Gastrocnemius medialis (tissue), 4 donors: Measurements from ENCODE around the gene CSPG4. TPM values are rescaled to one million over a fixed set of nuclear protein-coding genes. Genes with fewer than 3 reads are reported as not detected.
A peak's percentile ranks its signal among the peaks of the same experiment; 100 is the strongest.
"Not testable (repeated sequence)": the region's sequence is repeated elsewhere in the genome, so short reads cannot be mapped to it uniquely, and the experiment has no call there.

Experiments used
- ATAC-seq, 2 donors: fragments of 150-250 bp; one replicate each; pipeline ENCODE4 v1.9.1; 2016
- DNase-seq, 2 donors: peaks; one replicate each; pipeline ENCODE4 v3.0.0-alpha.2; 2019
- H3K27ac ChIP-seq, 4 donors: fragments of 200-600 bp; sonication (generic); 1 replicate in 1 of 4; 2 replicates in 3 of 4; pipeline ENCODE4 v1.5.1; 2016 to 2018; ENCODE audit warnings: mild to moderate bottlenecking in 2 of 4, moderate library complexity in 1 of 4
- H3K27me3 ChIP-seq, 3 donors: fragments of 200-600 bp; sonication (generic) in 2 of 3; 1 replicate in 1 of 3; 2 replicates in 2 of 3; pipeline versions ENCODE4 v1.5.1 to v1.6.0; 2016 to 2019; ENCODE audit warnings: mild to moderate bottlenecking in 1 of 3, moderate library complexity in 1 of 3
- H3K36me3 ChIP-seq, 2 donors: fragments of 200-600 bp; sonication (generic) in 1 of 2; one replicate each; pipeline ENCODE4 v1.5.1; 2017 to 2018
- H3K4me1 ChIP-seq, 2 donors: fragments of 200-600 bp; sonication (generic) in 1 of 2; one replicate each; pipeline ENCODE4 v1.5.1; 2016 to 2017; ENCODE audit warnings: mild to moderate bottlenecking in 2 of 2
- H3K4me3 ChIP-seq, 4 donors: fragments of 200-600 bp; sonication (generic) in 3 of 4; 1 replicate in 1 of 4; 2 replicates in 3 of 4; pipeline ENCODE4 v1.5.1; 2016 to 2019; ENCODE audit warnings: mild to moderate bottlenecking in 2 of 4
- H3K9me3 ChIP-seq, 3 donors: fragments of 200-600 bp; sonication (generic) in 2 of 3; 1 replicate in 1 of 3; 2 replicates in 2 of 3; pipeline ENCODE4 v1.5.1; 2016 to 2019
- CTCF ChIP-seq, 5 experiments: fragments of 450-650 bp in 3 of 5; fragments of 200-600 bp in 2 of 5; sonication (generic) in 2 of 5; IDR thresholded peaks in 4 of 5; conservative IDR thresholded peaks in 1 of 5; 1 replicate in 4 of 5; 2 replicates in 1 of 5; pipeline ENCODE4 v1.5.1; 2016 to 2019; ENCODE audit warnings: antibody characterized with exemption in 5 of 5, mild to moderate bottlenecking in 3 of 5, moderate library complexity in 3 of 5
- POLR2A ChIP-seq, 2 donors: fragments of 450-650 bp; IDR thresholded peaks; one replicate each; pipeline ENCODE4 v1.6.1; 2017; ENCODE audit warnings: antibody characterized with exemption in 2 of 2, mild to moderate bottlenecking in 2 of 2, moderate library complexity in 2 of 2
- in situ Hi-C, 4 donors: fragments of 200-750 bp; cut with MboI; loops; one replicate each; pipeline versions ENCODE4 v1.15.0 to v1.8.0; 2017; ENCODE audit warnings: low sequenced_read_pairs in 4 of 4
- intact Hi-C: fragments of 100-400 bp; cut with DNase I; formaldehyde crosslinking; loops from one replicate; pipeline ENCODE4 v1.15.1; 2023; ENCODE audit warnings: low total_unique reads
- total RNA-seq, 4 donors: library from RNA; depleted of rRNA; stranded (reverse); fragments of >200 nt; gene quantifications; one replicate each; pipeline versions ENCODE4 v1.1.0 to v1.2.3, GENCODE V29; 2016

Gene CSPG4
- total RNA-seq = 100 to 1,000 TPM in 2 of 4 donors, 10 to 100 TPM in 2; 38.2 to 145 (median 88.5) TPM

GRCh38 chr15:75712668-75713337 is at the start of gene CSPG4:
Gene CSPG4, minus strand, starts transcription at chr15:75712848. Its CDS starts 93 bp downstream, at chr15:75712755.
- ATAC-seq = peak; percentile 58 to 64
- no peak for TF ChIP-seq CTCF (IDR thresholded peaks at IDR 0.05 in 4 of 5, conservative IDR thresholded peaks at IDR 0.05 in 1 of 5)
- peak; percentile 82 to 88 for TF ChIP-seq POLR2A (IDR thresholded peaks at IDR 0.05)
- Histone ChIP-seq H3K4me3 (peak within 1 kb of the TSS; percentile 63 to 75 (median 72)), H3K27me3 (no peaks in the 10 kb centered on the region), H3K9me3 (no peaks in the 10 kb centered on the region), H3K27ac (peak within 1 kb of the TSS; percentile 84 to 88 (median 84)), H3K4me1 (peaks cover 9 to 30% of the 10 kb centered on the region in 2 donors), H3K36me3 (no peaks in the 10 kb centered on the region)
- DNase-seq = peak in 1 of 2 donors; percentile 80
- intact Hi-C loops = no loop called here
- in situ Hi-C loops = no loop called here

- intact Hi-C loops, ATAC-seq, in situ Hi-C loops, H3K4me1 ChIP-seq, H3K4me3 ChIP-seq, DNase-seq, H3K27me3 ChIP-seq, H3K27ac ChIP-seq, H3K36me3 ChIP-seq, H3K9me3 ChIP-seq: not testable (repeated sequence)
Observed at GRCh38 chr15:75762357-75762718, 49.7 kb upstream of the CSPG4 start.

GRCh38 chr15:75761446-75762356 is 49.1 kb upstream of the CSPG4 start:
- Histone ChIP-seq H3K4me1 (peaks cover 3 to 6% of the 10 kb centered on the region in 2 donors), H3K27ac (no peak overlapping the region), H3K27me3 (no peaks in the 10 kb centered on the region), H3K4me3 (no peak overlapping the region), H3K9me3 (no peaks in the 10 kb centered on the region), H3K36me3 (no peaks in the 10 kb centered on the region)
- ATAC-seq = no peak
- in situ Hi-C loops (no loop called here), intact Hi-C loops (no loop called here)
- no peak for DNase-seq
- TF ChIP-seq POLR2A (IDR thresholded peaks at IDR 0.05) = no peak
- TF ChIP-seq CTCF (IDR thresholded peaks at IDR 0.05 in 4 of 5, conservative IDR thresholded peaks at IDR 0.05 in 1 of 5) = no peak

- in situ Hi-C loops = no loop called here
- no peak overlapping the region for H3K27ac ChIP-seq
- DNase-seq (no peak), ATAC-seq (no peak)
- H3K9me3 ChIP-seq = no peaks in the 10 kb centered on the region
- TF ChIP-seq CTCF (IDR thresholded peaks at IDR 0.05 in 4 of 5, conservative IDR thresholded peaks at IDR 0.05 in 1 of 5) (no peak), POLR2A (IDR thresholded peaks at IDR 0.05) (no peak)
- no peak overlapping the region for H3K4me3 ChIP-seq
- no peaks in the 10 kb centered on the region for H3K27me3 ChIP-seq
- intact Hi-C loops = no loop called here
- no peaks in the 10 kb centered on the region for H3K36me3 ChIP-seq
- peaks cover 3 to 6% of the 10 kb centered on the region in 2 donors for H3K4me1 ChIP-seq
Observed at GRCh38 chr15:75760704-75761435, 48.2 kb upstream of the CSPG4 start.

GRCh38 chr15:75760131-75760520 is 47.5 kb upstream of the CSPG4 start:
- intact Hi-C loops, DNase-seq, H3K9me3 ChIP-seq, H3K27me3 ChIP-seq, H3K4me3 ChIP-seq, H3K4me1 ChIP-seq, H3K36me3 ChIP-seq, ATAC-seq, H3K27ac ChIP-seq, in situ Hi-C loops: not testable (repeated sequence)
